H1 (cell line): ENCODE measurements around the gene CBLB.

Experiments
- EP300 ChIP-seq, 2 experiments: IDR thresholded peaks; 1 replicate in 1 of 2; 2 replicates in 1 of 2; pipeline ENCODE4 v1.6.1; 2011 to 2012; ENCODE audit warnings: low read depth in 2 of 2, low read length in 2 of 2, mild to moderate bottlenecking in 2 of 2, borderline replicate concordance in 1 of 2, inconsistent platforms in 1 of 2, moderate library complexity in 1 of 2
- EZH2 ChIP-seq: fragments of 200-600 bp; sonication (generic); IDR thresholded peaks from 2 replicates; pipeline ENCODE4 v1.7.1; 2012; ENCODE audit warnings: low read depth, mild to moderate bottlenecking, moderate library complexity, low read length, inconsistent platforms; ENCODE audit not compliant: severe bottlenecking
- POLR2A ChIP-seq, 2 experiments: IDR thresholded peaks; 1 replicate in 1 of 2; 2 replicates in 1 of 2; pipeline ENCODE4 v1.6.1; 2011; ENCODE audit warnings: low read depth in 2 of 2, low read length in 2 of 2, mild to moderate bottlenecking in 2 of 2; ENCODE audit errors: control extremely low read depth in 1 of 2
- RAD21 ChIP-seq, 2 experiments: IDR thresholded peaks in 1 of 2; conservative IDR thresholded peaks in 1 of 2; 2 replicates each; pipeline ENCODE4 v1.6.1; 2011; ENCODE audit warnings: low read depth in 2 of 2, low read length in 2 of 2, improper control_type of control experiment in 1 of 2, inconsistent platforms in 1 of 2, mild to moderate bottlenecking in 1 of 2, moderate library complexity in 1 of 2
- TAF1 ChIP-seq: IDR thresholded peaks from 2 replicates; pipeline ENCODE4 v1.6.1; 2011; ENCODE audit warnings: mild to moderate bottlenecking, low read depth, low read length
- TCF12 ChIP-seq: IDR thresholded peaks from 2 replicates; pipeline ENCODE4 v1.6.1; 2011; ENCODE audit warnings: low read depth, mild to moderate bottlenecking, low read length
- YY1 ChIP-seq: IDR thresholded peaks from 2 replicates; pipeline ENCODE4 v1.6.1; 2011; ENCODE audit warnings: low read depth, mild to moderate bottlenecking, low read length
- TF ChIP-seq, protein P1 (sequence below), 3 experiments: IDR thresholded peaks; 1 replicate in 2 of 3; 2 replicates in 1 of 3; pipeline versions ENCODE4 v1.5.1 to v1.6.1; 2011; ENCODE audit warnings: low read length in 3 of 3, mild to moderate bottlenecking in 3 of 3, inconsistent platforms in 2 of 3, low read depth in 1 of 3, moderate library complexity in 1 of 3; ENCODE audit not compliant: insufficient read depth in 1 of 3; ENCODE audit errors: control extremely low read depth in 1 of 3

DNA sequence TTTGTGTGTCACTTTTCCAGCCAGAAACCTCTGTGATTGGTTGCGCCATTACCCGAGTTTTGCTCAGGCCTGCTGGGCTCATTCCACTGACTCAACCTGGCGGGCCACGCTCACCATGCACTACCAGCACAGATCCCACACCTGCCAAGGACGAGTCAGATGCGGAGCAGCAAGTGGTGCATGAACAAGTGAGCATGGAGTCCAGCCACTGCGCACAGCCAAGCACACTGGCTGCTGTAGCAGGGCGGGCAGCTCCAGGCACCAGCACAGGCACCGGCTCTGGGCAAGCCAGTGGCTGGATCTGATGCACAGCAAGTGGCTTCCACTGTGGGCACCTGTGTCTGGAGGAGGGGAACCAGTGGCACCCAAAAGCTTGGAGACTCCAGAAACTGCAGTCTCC, 110.4 kb downstream of the CBLB start:
- TF ChIP-seq, protein P1, sequence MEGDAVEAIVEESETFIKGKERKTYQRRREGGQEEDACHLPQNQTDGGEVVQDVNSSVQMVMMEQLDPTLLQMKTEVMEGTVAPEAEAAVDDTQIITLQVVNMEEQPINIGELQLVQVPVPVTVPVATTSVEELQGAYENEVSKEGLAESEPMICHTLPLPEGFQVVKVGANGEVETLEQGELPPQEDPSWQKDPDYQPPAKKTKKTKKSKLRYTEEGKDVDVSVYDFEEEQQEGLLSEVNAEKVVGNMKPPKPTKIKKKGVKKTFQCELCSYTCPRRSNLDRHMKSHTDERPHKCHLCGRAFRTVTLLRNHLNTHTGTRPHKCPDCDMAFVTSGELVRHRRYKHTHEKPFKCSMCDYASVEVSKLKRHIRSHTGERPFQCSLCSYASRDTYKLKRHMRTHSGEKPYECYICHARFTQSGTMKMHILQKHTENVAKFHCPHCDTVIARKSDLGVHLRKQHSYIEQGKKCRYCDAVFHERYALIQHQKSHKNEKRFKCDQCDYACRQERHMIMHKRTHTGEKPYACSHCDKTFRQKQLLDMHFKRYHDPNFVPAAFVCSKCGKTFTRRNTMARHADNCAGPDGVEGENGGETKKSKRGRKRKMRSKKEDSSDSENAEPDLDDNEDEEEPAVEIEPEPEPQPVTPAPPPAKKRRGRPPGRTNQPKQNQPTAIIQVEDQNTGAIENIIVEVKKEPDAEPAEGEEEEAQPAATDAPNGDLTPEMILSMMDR (IDR thresholded peaks at IDR 0.05; ENCODE audit: control extremely low read depth in 1 of 3, insufficient read depth in 1 of 3, low read depth in 1 of 3, low read length in 3 of 3), result no peak
- TF ChIP-seq POLR2A (IDR thresholded peaks at IDR 0.05; ENCODE audit: control extremely low read depth in 1 of 2, low read depth in 2 of 2, low read length in 2 of 2), result no peak
- no peak for TF ChIP-seq YY1
- no peak for TF ChIP-seq EP300 (IDR thresholded peaks at IDR 0.05; ENCODE audit: borderline replicate concordance in 1 of 2, low read depth in 2 of 2, low read length in 2 of 2)
- no peak for TF ChIP-seq TCF12
- TF ChIP-seq EZH2, result no peak
- no peak for TF ChIP-seq TAF1
- TF ChIP-seq RAD21 (IDR thresholded peaks at IDR 0.05 in 1 of 2, conservative IDR thresholded peaks at IDR 0.05 in 1 of 2; ENCODE audit: low read depth in 2 of 2, low read length in 2 of 2), result no peak
